Right cardiac atrium (tissue), 5 donors: Measurements from ENCODE around the gene ASCC3. TPM values are rescaled to one million over a fixed set of nuclear protein-coding genes. Genes with fewer than 3 reads are reported as not detected.
"Not testable (repeated sequence)": the region's sequence is repeated elsewhere in the genome, so short reads cannot be mapped to it uniquely, and the experiment has no call there.

Source experiments
- ATAC-seq, 2 donors: fragments of 200-7000 bp; cut with Tn5 transposase; one replicate each; pipeline versions ENCODE4 v1.8.0 to v1.9.1; 2020; ENCODE audit warnings: moderate library complexity in 2 of 2, mild to moderate bottlenecking in 1 of 2
- DNase-seq, 3 donors: peaks; one replicate each; pipeline ENCODE4 v3.0.0-alpha.2; 2020
- H3K27ac ChIP-seq: one replicate; pipeline ENCODE4 v1.5.1; 2013; ENCODE audit warnings: mild to moderate bottlenecking, low read length, control low read depth, moderate library complexity
- H3K27me3 ChIP-seq: one replicate; pipeline ENCODE4 v1.6.1; 2013; ENCODE audit not compliant: control insufficient read depth, insufficient read depth
- H3K4me1 ChIP-seq: one replicate; pipeline ENCODE4 v1.6.1; 2013; ENCODE audit warnings: low read length; ENCODE audit not compliant: control insufficient read depth, insufficient read depth
- H3K4me3 ChIP-seq: one replicate; pipeline ENCODE4 v1.5.1; 2013; ENCODE audit warnings: low read length, control low read depth
- H3K9me3 ChIP-seq: one replicate; pipeline ENCODE4 v1.6.1; 2013; ENCODE audit warnings: low read length; ENCODE audit not compliant: control insufficient read depth
- WGBS: extraction: QIAGEN DNeasy Blood & Tissue Kit; methylation state at CpG from one replicate; pipeline ENCODE4 v1.1.7; 2013; 5-methylcytosine and 5-hydroxymethylcytosine counted together
- intact Hi-C, 4 donors: fragments of 100-400 bp; cut with DNase I; formaldehyde crosslinking; loops; one replicate each; pipeline versions ENCODE4 v1.11.0 to v1.14.0; 2022 to 2023
- polyA plus RNA-seq: library from polyadenylated mRNA; stranded (reverse); fragments of 200-250 nt; gene quantifications from one replicate; pipeline ENCODE4 v1.2.3, GENCODE V29; 2013
- total RNA-seq, 4 donors: library from RNA; stranded (reverse); fragmentation: NEBNext Ultra II Directional; extraction: Animal tissue kit (Norgen Biotek cat#: 25700); gene quantifications; one replicate each; pipeline ENCODE4 v1.2.1, GENCODE V29; 2021
- donor health status: healthy with polysubstance abuse.
- donor health status: DM: no; HTN: yes; CAD: no.
- donor health status: DM: no; HTN: no; CAD: no.
- donor health status: DM: no; HTN: yes; CAD: no; lungs with severe emphysema.
- donor health status: DM: yes; HTN: yes; CAD: no.

Gene ASCC3
- total and polyA plus RNA-seq, 5 donors = 11.8 to 26.1 (median 22.1) TPM

DNA sequence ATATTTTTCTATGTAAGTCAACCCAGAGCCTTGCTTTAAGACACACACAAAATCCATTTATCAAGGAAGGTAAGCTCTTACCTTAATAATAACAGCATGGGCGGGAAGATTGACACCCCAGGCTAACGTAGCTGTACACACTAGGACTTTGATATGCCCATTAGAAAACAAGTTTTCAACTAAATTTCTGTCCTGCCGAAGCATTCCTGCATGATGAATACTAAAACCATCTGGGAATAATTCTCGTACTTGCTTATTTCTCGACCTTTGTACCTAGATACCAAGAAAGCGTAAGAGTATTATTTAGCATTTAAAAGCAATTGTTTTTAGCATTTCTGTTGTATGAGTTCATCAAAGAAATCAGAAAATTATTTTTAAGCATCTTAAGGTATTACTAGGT lies 218.9 kb downstream of the ASCC3 start:
- DNase-seq (no peak), ATAC-seq (no peak)
- no peaks in the 10 kb centered on the region for H3K9me3 ChIP-seq
- 97% methylated on average over 6 of the region's 6 CpGs for WGBS
- H3K4me1 ChIP-seq = no peaks in the 10 kb centered on the region
- H3K27ac ChIP-seq = no peak overlapping the region
- H3K27me3 ChIP-seq = no peaks in the 10 kb centered on the region
- H3K4me3 ChIP-seq = no peak overlapping the region
- intact Hi-C loops = no loop called here

DNA sequence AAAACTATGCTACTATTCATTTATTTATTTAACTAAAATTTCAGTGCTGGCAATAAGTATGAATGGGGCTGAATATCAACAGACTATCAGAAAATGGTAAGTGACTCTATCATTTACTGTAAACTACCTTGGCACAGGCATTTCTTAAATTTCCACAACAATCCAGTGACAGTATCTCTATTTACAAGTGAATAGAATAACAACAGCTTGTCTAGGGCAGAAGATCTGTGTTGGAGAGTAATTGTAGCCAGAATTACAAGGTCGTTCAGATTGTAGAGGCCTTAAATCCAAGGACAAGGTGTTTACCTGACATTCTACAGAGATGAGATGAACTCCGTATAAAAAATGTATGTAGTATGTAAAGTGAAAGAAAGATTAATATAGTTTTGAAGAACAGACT lies 222.6 kb downstream of the ASCC3 start:
- H3K4me1 ChIP-seq = no peaks in the 10 kb centered on the region
- 62% methylated on average over 2 of the region's 2 CpGs for WGBS
- intact Hi-C loops = loop anchor here in 1 of 4 donors (10.0 kb wide), 1 partner anchor 544 kb away; no protein-coding TSS in a partner anchor
- H3K27ac ChIP-seq = no peak overlapping the region
- DNase-seq (no peak), ATAC-seq (no peak)
- H3K4me3 ChIP-seq = no peak overlapping the region
- H3K9me3 ChIP-seq = no peaks in the 10 kb centered on the region
- no peaks in the 10 kb centered on the region for H3K27me3 ChIP-seq

DNA sequence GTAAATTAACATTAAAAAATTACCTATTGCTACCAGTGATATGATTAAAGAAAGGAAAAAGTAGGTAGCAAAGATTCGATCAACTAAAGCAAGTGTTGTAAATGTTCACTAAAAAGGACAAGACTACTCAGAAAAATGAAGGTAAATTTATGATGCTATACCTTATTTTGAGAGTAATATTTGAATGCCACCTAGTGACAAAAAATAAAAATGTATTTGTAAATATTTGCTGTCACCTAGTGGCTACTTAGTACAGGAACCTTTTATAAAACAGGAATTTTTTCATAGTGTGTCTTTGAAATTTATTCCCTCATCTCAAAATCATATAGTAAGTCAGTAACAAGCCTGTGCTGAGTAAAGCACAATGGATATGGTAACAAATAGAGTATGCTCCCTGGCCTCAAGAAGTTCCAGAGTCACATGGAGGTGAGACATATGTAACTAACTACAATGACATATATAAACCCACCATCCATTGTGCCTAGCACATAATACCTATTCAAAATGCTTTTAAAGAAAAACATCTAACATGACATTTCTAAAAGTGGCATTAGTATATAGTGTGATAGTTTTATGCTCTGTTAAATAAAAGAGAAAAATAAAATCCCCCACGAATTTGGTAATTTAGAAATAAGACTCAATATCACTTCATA lies 223.3 kb downstream of the ASCC3 start:
- intact Hi-C loops = loop anchor here in 1 of 4 donors (10.0 kb wide), 1 partner anchor 543 kb away; no protein-coding TSS in a partner anchor
- Histone ChIP-seq H3K4me1 (no peaks in the 10 kb centered on the region), H3K27ac (no peak overlapping the region), H3K27me3 (no peaks in the 10 kb centered on the region), H3K9me3 (no peaks in the 10 kb centered on the region), H3K4me3 (no peak overlapping the region)
- WGBS = 90% methylated on average over 2 of the region's 2 CpGs
- DNase-seq (no peak), ATAC-seq (no peak)

DNA sequence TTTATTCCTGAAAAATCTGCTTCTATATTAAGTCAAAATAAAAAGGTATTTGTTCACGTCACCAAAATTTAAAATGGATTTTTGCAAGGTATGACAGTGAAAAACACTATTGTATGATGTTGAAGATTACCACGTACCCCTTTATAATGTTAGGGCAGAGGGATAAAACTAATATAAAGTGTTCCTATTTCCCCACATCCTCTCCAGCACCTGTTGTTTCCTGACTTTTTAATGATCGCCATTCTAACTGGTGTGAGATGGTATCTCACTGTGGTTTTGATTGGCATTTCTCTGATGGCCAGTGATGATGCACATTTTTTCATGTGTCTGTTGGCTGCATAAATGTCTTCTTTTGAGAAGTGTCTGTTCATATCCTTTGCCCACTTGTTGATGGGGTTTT lies 240.0 kb downstream of the ASCC3 start:
- ATAC-seq, intact Hi-C loops, H3K9me3 ChIP-seq, DNase-seq, H3K4me1 ChIP-seq, H3K27ac ChIP-seq, H3K4me3 ChIP-seq, H3K27me3 ChIP-seq: not testable (repeated sequence)
- 96% methylated on average over 3 of the region's 3 CpGs for WGBS

DNA sequence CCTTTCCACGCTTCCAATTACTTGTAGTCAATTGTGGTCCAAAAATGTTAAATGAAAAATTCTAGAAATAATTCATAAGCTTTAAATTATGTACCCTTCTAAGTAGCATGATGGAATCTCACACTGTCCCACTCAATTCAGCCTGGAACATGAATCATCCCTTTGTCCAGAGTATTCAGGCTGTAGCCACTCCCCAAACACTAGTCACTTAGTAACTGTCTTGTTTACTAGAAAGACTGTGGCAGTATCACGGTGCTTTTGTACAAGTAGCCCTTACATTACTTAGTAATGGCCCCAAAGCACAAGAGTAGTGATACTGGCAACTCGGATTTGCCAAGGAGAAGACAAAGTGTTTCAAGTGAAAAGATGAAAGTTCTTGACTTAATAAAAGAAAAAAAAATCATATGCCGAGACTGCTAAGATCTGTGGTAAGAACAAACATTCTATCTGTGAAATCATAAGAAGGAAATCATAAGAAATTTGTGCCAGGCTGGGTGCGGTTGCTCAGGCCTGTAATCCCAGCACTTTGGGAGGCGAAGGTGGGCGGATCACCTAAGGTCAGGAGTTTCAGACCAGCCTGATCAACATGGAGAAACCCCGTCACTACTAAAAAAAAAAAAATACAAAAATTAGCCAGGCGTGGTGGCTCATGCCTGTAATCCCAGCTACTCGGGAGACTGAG lies 247.9 kb downstream of the ASCC3 start:
- no peak for DNase-seq
- Histone ChIP-seq H3K27me3 (no peaks in the 10 kb centered on the region), H3K4me1 (no peaks in the 10 kb centered on the region), H3K9me3 (no peaks in the 10 kb centered on the region), H3K4me3 (no peak overlapping the region), H3K27ac (no peak overlapping the region)
- WGBS = 82% methylated on average over 10 of the region's 10 CpGs
- intact Hi-C loops = no loop called here
- peak; percentile 40 to 58 for ATAC-seq

DNA sequence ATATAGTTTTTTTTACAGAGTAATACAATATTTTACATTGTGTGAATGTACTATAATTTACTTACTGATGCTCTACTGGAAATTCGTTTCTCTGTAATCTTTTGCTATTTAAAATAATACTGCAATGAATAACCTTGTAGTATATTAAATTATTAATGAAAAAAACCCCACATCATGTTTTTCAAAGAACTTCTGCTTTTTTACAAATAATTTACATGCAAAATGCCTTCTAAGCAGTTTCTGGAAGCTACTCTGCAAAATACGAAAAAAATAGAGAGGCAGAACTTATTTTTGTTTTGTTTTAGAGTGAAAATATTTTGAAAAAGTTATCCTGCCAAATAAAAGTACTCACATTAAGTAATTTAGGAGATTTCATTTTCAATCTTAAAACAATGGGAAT lies 250.6 kb downstream of the ASCC3 start:
- no peaks in the 10 kb centered on the region for H3K27me3 ChIP-seq
- H3K9me3 ChIP-seq = no peaks in the 10 kb centered on the region
- no peak overlapping the region for H3K27ac ChIP-seq
- ATAC-seq (no peak), DNase-seq (no peak)
- 71% methylated on average over 2 of the region's 2 CpGs for WGBS
- H3K4me3 ChIP-seq = no peak overlapping the region
- intact Hi-C loops = no loop called here
- no peaks in the 10 kb centered on the region for H3K4me1 ChIP-seq

DNA sequence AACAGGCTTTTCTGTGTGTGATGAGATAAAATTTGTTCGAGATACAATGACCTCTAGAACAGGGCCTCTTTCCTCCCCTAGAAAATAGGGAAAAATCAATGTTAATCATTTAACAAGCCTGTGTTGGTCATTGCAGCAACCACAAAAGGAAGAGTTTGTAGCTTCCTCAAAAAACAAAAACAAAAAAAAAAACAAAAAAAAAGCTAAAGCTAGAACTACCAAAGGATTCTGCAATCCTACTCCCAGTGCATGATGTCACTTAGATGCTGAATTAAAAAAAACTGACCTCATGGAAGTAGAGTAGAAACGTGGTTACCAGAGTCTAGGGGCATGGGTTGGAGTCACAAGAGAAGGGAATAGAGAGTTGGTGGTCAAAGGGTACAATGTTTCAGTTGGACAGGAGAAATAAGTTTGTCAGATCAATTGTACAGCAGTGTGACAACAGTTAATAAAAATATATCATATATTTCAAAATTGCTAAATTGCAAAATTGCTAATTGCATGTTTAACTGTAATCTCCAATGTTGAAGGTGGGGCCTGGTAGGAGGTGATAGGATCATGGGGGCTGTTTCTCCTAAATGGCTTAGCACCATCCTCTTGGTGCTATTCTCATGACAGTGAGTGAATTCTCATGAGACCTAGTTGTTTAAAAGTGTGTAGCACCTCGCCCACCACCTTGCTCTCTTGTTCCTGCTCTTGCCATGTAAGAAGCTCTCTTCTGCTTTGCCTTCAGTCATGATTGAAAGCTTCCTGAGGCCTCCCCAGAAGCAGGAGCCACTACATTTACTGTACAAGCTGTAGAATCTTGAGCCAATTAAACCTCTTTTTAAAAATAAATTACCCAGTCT lies 253.0 kb downstream of the ASCC3 start:
- 89% methylated on average over 3 of the region's 3 CpGs for WGBS
- Histone ChIP-seq H3K4me3 (no peak overlapping the region), H3K4me1 (no peaks in the 10 kb centered on the region), H3K27me3 (no peaks in the 10 kb centered on the region), H3K9me3 (no peaks in the 10 kb centered on the region), H3K27ac (no peak overlapping the region)
- intact Hi-C loops = no loop called here
- ATAC-seq (no peak), DNase-seq (no peak)

DNA sequence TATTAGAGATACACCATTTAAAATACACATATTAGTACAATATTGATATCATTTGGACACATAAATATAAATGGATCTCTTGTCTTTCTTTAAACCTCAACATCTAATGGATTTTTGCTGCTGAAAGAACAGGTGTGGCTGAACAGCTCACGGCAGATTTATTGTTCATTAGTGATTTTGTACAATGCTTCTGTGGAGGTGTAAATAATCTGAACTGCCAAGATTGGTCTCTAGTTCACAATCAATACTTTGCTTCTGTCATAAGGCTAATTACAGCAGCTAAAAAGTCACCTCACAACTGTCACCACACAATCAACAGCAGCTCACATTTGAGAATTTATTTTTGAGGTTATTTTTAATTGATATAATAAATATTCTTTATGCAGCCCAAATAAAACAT lies 254.4 kb downstream of the ASCC3 start:
- no peak for DNase-seq
- Histone ChIP-seq H3K27ac (no peak overlapping the region), H3K4me3 (no peak overlapping the region), H3K27me3 (no peaks in the 10 kb centered on the region), H3K4me1 (no peaks in the 10 kb centered on the region), H3K9me3 (no peaks in the 10 kb centered on the region)
- WGBS = 88% methylated on average over 1 of the region's 1 CpG
- no peak for ATAC-seq
- intact Hi-C loops = no loop called here

DNA sequence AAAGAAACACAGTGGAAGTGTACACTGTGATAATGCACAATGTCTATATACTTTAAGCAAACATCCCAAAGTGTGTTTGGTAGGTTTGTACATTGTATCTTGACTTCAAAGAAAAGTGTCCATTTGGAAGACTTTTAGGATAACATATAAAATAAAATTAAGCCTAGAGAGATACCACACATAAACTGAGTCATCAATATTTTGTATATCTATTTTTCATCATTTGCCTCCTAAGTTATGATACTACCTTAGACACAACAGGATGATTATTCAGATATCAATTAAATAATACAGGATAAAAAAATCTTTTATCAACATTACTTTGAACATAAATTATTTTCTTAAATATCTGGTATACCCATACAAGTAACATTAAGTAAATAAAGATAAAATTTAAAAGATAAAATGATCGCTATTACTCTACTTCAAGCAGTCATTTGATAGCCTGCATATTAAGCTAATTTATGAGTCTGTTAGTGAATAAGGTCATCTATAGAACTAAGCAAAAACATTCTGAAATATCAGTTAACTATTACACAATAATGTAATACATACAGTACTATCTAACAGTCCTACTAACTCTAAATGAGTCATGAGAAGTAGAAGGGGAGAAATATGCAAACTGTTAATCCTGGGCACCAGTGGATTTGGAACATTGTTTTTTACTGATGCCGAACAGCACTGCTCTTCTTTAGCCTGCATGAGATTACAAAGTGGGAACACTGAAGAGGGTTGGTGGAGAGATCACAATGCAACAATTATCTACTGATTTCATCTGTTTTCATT lies 258.0 kb downstream of the ASCC3 start:
- 89% methylated on average over 2 of the region's 2 CpGs for WGBS
- DNase-seq = no peak
- Histone ChIP-seq H3K4me1 (no peaks in the 10 kb centered on the region), H3K27me3 (no peaks in the 10 kb centered on the region), H3K4me3 (no peak overlapping the region), H3K9me3 (no peaks in the 10 kb centered on the region), H3K27ac (no peak overlapping the region)
- ATAC-seq = no peak
- intact Hi-C loops = no loop called here

DNA sequence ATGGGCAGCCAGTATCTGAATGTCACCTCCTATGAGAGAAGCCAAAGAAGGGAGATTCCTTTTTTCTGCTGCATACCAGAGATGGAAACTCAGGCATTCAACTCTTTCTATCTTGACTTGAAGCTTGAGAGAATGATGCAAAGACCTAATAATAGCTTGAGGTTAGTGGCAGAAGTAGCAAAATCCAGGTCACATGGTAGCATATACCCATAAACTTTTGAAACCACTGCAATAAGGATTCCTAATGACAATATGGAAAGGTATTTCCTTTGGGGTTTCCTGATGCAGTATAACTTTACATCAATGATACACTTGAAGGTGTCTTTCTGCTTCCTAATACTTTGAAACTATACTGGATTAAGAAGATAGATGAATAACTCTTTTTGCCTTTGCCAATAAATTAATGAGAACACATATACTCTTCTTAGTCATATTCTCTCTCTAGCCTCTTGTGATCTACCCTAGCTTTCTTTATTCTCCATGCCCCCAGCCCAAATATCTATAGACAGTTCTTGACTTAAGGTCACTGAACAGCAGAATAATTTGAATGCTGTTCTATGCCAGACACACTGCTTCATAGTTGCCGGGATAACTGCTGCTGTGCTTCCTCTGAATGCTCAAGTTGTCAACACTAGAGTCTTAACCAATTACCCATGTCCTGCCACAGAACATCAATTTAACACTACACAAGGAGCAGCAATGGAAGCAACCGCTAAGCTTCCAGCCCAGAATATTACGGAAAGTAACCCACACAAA lies 260.9 kb downstream of the ASCC3 start:
- intact Hi-C loops = no loop called here
- DNase-seq (no peak), ATAC-seq (no peak)
- Histone ChIP-seq H3K27me3 (no peaks in the 10 kb centered on the region), H3K9me3 (no peaks in the 10 kb centered on the region), H3K4me3 (no peak overlapping the region), H3K4me1 (peaks cover 2% of the 10 kb centered on the region), H3K27ac (no peak overlapping the region)
- 93% methylated on average over 3 of the region's 3 CpGs for WGBS
